Thymus (tissue), 11 donors: ENCODE data around the gene DISC1. TPM values are rescaled to one million over a fixed set of nuclear protein-coding genes. Genes with fewer than 3 reads are reported as not detected.
"Not testable (repeated sequence)": the region's sequence is repeated elsewhere in the genome, so short reads cannot be mapped to it uniquely, and the experiment has no call there.

Experiments
- DNase-seq, 9 donors: peaks; one replicate each; pipeline ENCODE4 v3.0.0-alpha.2; 2013; ENCODE audit warnings: low spot score in 9 of 9, low read depth in 6 of 9, missing footprints in 1 of 9
- H3K27ac ChIP-seq, 2 donors: one replicate each; pipeline ENCODE4 v1.5.1; 2013; ENCODE audit warnings: control low read depth in 1 of 2, low read depth in 1 of 2, low read length in 1 of 2, mild to moderate bottlenecking in 1 of 2, moderate library complexity in 1 of 2
- H3K27me3 ChIP-seq, 2 donors: one replicate each; pipeline ENCODE4 v1.5.1; 2013; ENCODE audit warnings: low read length in 1 of 2; ENCODE audit not compliant: control insufficient read depth in 2 of 2, insufficient read depth in 1 of 2
- H3K36me3 ChIP-seq, 2 donors: one replicate each; pipeline ENCODE4 v1.5.1; 2013; ENCODE audit warnings: low read length in 1 of 2, mild to moderate bottlenecking in 1 of 2, moderate library complexity in 1 of 2; ENCODE audit not compliant: control insufficient read depth in 2 of 2, insufficient read depth in 2 of 2
- H3K4me1 ChIP-seq, 2 donors: one replicate each; pipeline ENCODE4 v1.5.1; 2013; ENCODE audit warnings: low read length in 2 of 2; ENCODE audit not compliant: control insufficient read depth in 2 of 2, insufficient read depth in 2 of 2
- H3K4me3 ChIP-seq, 2 donors: one replicate each; pipeline ENCODE4 v1.5.1; 2013; ENCODE audit warnings: low read length in 2 of 2, control low read depth in 1 of 2, mild to moderate bottlenecking in 1 of 2
- H3K9me3 ChIP-seq, 2 donors: one replicate each; pipeline ENCODE4 v1.5.1; 2013; ENCODE audit warnings: low read length in 1 of 2, mild to moderate bottlenecking in 1 of 2; ENCODE audit not compliant: control insufficient read depth in 2 of 2, insufficient read depth in 1 of 2
- WGBS: extraction: QIAGEN DNeasy Blood & Tissue Kit; methylation state at CpG from one replicate; pipeline ENCODE4 v1.1.7; 2013; 5-methylcytosine and 5-hydroxymethylcytosine counted together
- polyA plus RNA-seq: library from polyadenylated mRNA; stranded (reverse); fragments of 200-250 nt; gene quantifications from one replicate; pipeline ENCODE4 v1.2.3, GENCODE V29; 2013
- total RNA-seq: library from RNA; stranded (reverse); fragments of 120-200 nt; gene quantifications from one replicate; pipeline ENCODE4 v1.2.4, GENCODE V29; 2013
- donor health status: healthy.

The DISC1 gene
- total and polyA plus RNA-seq, 2 donors: 4.4 to 5.3 TPM

DNA sequence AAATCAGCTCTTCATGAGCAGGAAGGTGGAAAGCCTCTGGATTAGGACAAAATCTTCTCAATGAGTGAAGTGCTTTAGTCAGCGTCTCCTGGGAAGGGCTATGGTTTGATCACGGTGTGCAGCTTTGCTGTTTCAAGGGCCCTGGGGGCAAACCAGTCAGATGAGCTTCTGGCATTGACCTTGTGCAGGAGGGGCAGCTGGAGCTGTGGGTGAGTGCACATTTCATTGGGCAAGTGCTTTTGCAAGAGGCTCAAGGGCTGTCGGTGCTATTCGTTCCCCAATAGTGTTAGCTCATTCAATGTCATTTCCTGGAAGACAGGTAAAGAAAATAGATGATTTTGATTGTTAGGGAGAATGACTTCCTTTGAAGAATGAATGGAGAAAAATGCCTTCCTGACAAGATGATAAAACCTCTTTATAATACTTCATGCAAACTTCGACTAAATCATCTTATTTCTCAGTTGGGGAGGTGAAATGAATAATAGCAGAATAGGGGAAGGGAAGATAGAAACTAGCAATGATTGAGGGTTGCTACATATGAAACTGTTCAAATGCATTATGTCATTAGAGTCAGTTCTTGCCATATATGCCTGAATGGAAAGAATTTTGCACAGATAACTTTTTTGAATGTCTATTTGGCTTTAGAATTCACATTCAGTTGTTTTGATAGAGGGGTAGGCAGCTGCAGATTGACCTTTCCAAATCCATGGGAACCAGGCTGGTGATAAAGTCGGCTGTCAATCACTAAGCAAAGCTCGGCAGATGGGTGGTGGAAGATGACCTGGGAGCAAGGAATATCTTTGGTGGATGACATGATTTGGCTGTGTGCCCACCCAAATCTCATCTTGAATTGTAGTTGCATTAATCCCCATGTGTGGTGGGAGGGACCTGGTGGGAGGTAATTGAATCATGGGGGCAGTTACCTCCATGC lies 12.9 kb upstream of the DISC1 start:
- DNase-seq: no peak
- peaks cover 22 to 32% of the 10 kb centered on the region in 2 donors for H3K4me1 ChIP-seq
- no peaks in the 10 kb centered on the region for H3K9me3 ChIP-seq
- H3K27ac ChIP-seq: peak overlapping the region; percentile 68 to 79
- no peaks in the 10 kb centered on the region for H3K27me3 ChIP-seq
- 61% methylated on average over 7 of the region's 7 CpGs for WGBS
- H3K36me3 ChIP-seq: no peaks in the 10 kb centered on the region
- no peak overlapping the region for H3K4me3 ChIP-seq

DNA sequence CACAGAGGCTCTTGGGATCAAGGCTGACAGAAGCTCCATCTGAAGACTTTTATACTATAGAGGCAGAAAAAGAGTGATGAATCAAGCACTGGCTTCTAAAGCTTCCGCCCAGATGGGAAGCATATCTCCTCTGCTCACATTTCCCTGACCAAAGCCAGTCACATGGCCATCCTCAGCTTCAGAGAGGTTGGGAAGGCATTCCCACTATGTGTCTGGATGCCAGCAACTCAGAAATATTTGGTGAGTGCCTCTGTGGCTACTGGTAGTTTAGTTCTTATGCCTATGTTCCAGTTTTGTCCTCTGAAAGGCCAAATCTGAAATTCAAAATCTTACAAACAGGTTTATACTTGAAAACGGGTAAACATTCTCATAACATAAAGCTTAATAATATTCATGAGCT lies 9.9 kb upstream of the DISC1 start:
- Histone ChIP-seq H3K4me3 (no peak overlapping the region), H3K27me3 (no peaks in the 10 kb centered on the region), H3K9me3 (no peaks in the 10 kb centered on the region), H3K4me1 (peaks cover 13 to 23% of the 10 kb centered on the region in 2 donors), H3K27ac (no peak overlapping the region), H3K36me3 (no peaks in the 10 kb centered on the region)
- WGBS: 89% methylated on average over 2 of the region's 2 CpGs
- no peak for DNase-seq

GRCh38 chr1:231618609-231619256 lies 7.9 kb upstream of the DISC1 start:
- Histone ChIP-seq H3K4me1 (peaks cover 0 to 6% of the 10 kb centered on the region in 2 donors), H3K36me3 (no peaks in the 10 kb centered on the region), H3K27ac (no peak overlapping the region), H3K4me3 (no peak overlapping the region), H3K9me3 (no peaks in the 10 kb centered on the region), H3K27me3 (no peaks in the 10 kb centered on the region)
- DNase-seq: no peak
- WGBS: 95% methylated on average over 7 of the region's 7 CpGs

DNA sequence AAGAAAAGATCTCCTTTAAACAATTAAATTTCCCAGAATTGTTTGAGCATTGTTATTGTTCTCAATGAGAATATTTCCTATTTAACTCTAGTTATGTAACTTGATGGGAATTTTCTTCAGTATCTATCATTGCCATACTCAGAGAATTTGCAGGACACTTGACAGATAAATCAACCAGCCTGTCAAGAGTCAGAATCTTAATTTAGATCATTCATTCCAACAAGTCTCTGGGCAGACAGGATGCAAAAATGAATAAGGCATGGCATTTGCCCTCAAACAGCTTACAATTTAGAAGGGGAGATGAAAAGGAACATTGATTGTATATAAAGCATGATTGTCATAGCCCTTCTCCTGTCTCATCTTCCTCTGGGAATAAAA lies 7.3 kb upstream of the DISC1 start:
- no peaks in the 10 kb centered on the region for H3K27me3 ChIP-seq
- H3K9me3 ChIP-seq: no peaks in the 10 kb centered on the region
- no peaks in the 10 kb centered on the region for H3K36me3 ChIP-seq
- peaks cover 0 to 2% of the 10 kb centered on the region in 2 donors for H3K4me1 ChIP-seq
- H3K27ac ChIP-seq: no peak overlapping the region
- DNase-seq: no peak
- H3K4me3 ChIP-seq: no peak overlapping the region

- not testable (repeated sequence) for H3K9me3 ChIP-seq, DNase-seq, H3K36me3 ChIP-seq, H3K27me3 ChIP-seq, H3K27ac ChIP-seq, H3K4me3 ChIP-seq
- peaks cover 8 to 29% of the 10 kb centered on the region in 2 donors for H3K4me1 ChIP-seq
- 84% methylated on average over 4 of the region's 4 CpGs for WGBS
Measured at GRCh38 chr1:231625042-231625441, 1.5 kb upstream of the DISC1 start.

GRCh38 chr1:231625975-231626534 lies 535 bp upstream of the DISC1 start:
- no peaks in the 10 kb centered on the region for H3K9me3 ChIP-seq
- 32% methylated on average over 7 of the region's 7 CpGs for WGBS
- DNase-seq: peak in 1 of 9 donors; percentile 27

DNA sequence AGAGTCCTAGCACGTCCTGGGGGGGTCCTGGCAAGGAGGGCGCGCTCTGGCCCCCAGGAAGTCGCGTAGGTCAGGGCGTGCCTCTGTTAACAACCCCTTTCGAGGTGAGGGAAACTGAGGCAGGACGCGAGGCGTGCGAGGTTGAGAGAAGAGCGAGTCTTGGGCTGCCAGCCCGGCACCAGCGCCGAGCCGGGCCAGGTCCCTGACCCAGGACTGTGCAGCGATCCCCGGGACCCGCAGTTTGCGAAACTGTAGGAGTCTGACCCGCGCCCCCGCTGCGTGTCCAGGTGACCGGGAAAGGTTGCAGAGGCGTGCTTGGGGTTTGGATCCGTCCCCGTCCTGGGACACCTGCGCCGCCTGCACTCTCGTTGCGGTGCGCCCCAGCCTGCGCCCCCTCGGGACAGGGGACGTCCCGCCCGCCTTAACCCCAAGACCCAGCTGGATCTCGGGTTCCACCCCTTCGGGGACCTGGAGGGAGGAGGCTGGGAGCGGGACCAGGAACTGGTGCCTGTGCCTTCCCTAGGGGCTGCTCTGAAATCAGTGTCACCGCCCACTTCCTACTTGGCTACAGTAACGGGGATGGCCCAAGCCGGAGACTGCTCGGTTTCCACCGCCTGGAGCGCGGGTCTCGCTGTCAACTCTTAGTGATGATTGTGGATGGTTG lies 493 bp downstream of the DISC1 start:
- Histone ChIP-seq H3K27ac (peak overlapping the region; percentile 74 to 91), H3K4me3 (peak overlapping the region; percentile 61 to 80), H3K4me1 (peaks cover 8 to 29% of the 10 kb centered on the region in 2 donors), H3K9me3 (no peaks in the 10 kb centered on the region), H3K36me3 (no peaks in the 10 kb centered on the region), H3K27me3 (peaks cover 0 to 9% of the 10 kb centered on the region in 2 donors)
- WGBS: under 1% methylated on average over 49 of the region's 49 CpGs
- peak in 3 of 9 donors; percentile 19 to 57 (median 27) for DNase-seq

More at GRCh38 chr1:231625975-231626534, 535 bp upstream of the DISC1 start:
- H3K27ac ChIP-seq: peak overlapping the region; percentile 32 to 65
- no peaks in the 10 kb centered on the region for H3K36me3 ChIP-seq
- H3K4me3 ChIP-seq: peak overlapping the region; percentile 61 to 80
- H3K4me1 ChIP-seq: peaks cover 8 to 29% of the 10 kb centered on the region in 2 donors
- peaks cover 0 to 9% of the 10 kb centered on the region in 2 donors for H3K27me3 ChIP-seq

GRCh38 chr1:231628207-231628876 lies 1.8 kb downstream of the DISC1 start:
- H3K27me3 ChIP-seq: peaks cover 0 to 9% of the 10 kb centered on the region in 2 donors
- H3K36me3 ChIP-seq: no peaks in the 10 kb centered on the region
- DNase-seq: peak in 1 of 9 donors; percentile 33
- H3K9me3 ChIP-seq: no peaks in the 10 kb centered on the region
- H3K27ac ChIP-seq: peak overlapping the region in 1 of 2 donors; percentile 64
- H3K4me1 ChIP-seq: peaks cover 8 to 29% of the 10 kb centered on the region in 2 donors
- no peak overlapping the region for H3K4me3 ChIP-seq
- WGBS: 82% methylated on average over 5 of the region's 5 CpGs
